Osteocyte (in vitro differentiated cells): ENCODE results near the gene MYOCD. TPM values are rescaled to one million over a fixed set of nuclear protein-coding genes. Genes with fewer than 3 reads are reported as not detected.

Experiments used
- DNase-seq: peaks from one replicate; pipeline ENCODE4 v3.0.0; 2021; ENCODE audit warnings: mixed read lengths; ENCODE audit not compliant: unreplicated experiment; ENCODE audit errors: extremely low spot score
- H3K27ac Mint-ChIP-seq: one replicate; pipeline ENCODE4 v1.8.0; 2021; ENCODE audit warnings: mild to moderate bottlenecking, mixed read lengths; ENCODE audit not compliant: unreplicated experiment
- H3K27me3 Mint-ChIP-seq: one replicate; pipeline ENCODE4 v1.8.0; 2021; ENCODE audit warnings: mixed read lengths; ENCODE audit not compliant: unreplicated experiment
- H3K36me3 Mint-ChIP-seq: one replicate; pipeline ENCODE4 v1.8.0; 2021; ENCODE audit warnings: mixed read lengths; ENCODE audit not compliant: unreplicated experiment
- H3K4me1 Mint-ChIP-seq: one replicate; pipeline ENCODE4 v1.8.0; 2021; ENCODE audit warnings: mixed read lengths; ENCODE audit not compliant: unreplicated experiment
- H3K4me3 Mint-ChIP-seq: one replicate; pipeline ENCODE4 v1.8.0; 2021; ENCODE audit warnings: mild to moderate bottlenecking, moderate library complexity, mixed read lengths; ENCODE audit not compliant: unreplicated experiment
- H3K9me3 Mint-ChIP-seq: one replicate; pipeline ENCODE4 v1.8.0; 2021; ENCODE audit warnings: mixed read lengths; ENCODE audit not compliant: unreplicated experiment
- CTCF ChIP-seq: fragments of 200-600 bp; sonication (generic); IDR thresholded peaks from 2 replicates; pipeline ENCODE4 v1.5.0; 2021; ENCODE audit warnings: antibody characterized with exemption, mild to moderate bottlenecking, moderate library complexity
- total RNA-seq: library from RNA; stranded (reverse); gene quantifications from 2 replicates; pipeline ENCODE4 v1.2.1, GENCODE V29; 2021

Gene MYOCD
- total RNA-seq, 1 donor from 2014 or later, result 13.7 TPM

GRCh38 chr17:12745486-12745885 is 79.8 kb downstream of the MYOCD start:
- H3K27me3 Mint-ChIP-seq, result no peaks in the 10 kb centered on the region
- no peak for TF ChIP-seq CTCF
- H3K4me3 Mint-ChIP-seq, result no peak overlapping the region
- no peaks in the 10 kb centered on the region for H3K9me3 Mint-ChIP-seq
- DNase-seq, result no peak
- H3K27ac Mint-ChIP-seq, result no peak overlapping the region
- peaks cover 14% of the 10 kb centered on the region for H3K36me3 Mint-ChIP-seq
- peaks cover 10% of the 10 kb centered on the region for H3K4me1 Mint-ChIP-seq

- Mint-ChIP-seq H3K27ac (no peak overlapping the region), H3K36me3 (peaks cover 38% of the 10 kb centered on the region), H3K27me3 (no peaks in the 10 kb centered on the region), H3K4me1 (peaks cover 10% of the 10 kb centered on the region), H3K4me3 (no peak overlapping the region), H3K9me3 (no peaks in the 10 kb centered on the region)
- no peak for TF ChIP-seq CTCF
- no peak for DNase-seq
These were observed 91.1 kb downstream of the MYOCD start for GRCh38 chr17:12756786-12757185.

- no peak for TF ChIP-seq CTCF
- no peak for DNase-seq
- peaks cover 10% of the 10 kb centered on the region for H3K4me1 Mint-ChIP-seq
- H3K27me3 Mint-ChIP-seq, result no peaks in the 10 kb centered on the region
- no peak overlapping the region for H3K27ac Mint-ChIP-seq
- no peaks in the 10 kb centered on the region for H3K9me3 Mint-ChIP-seq
- H3K4me3 Mint-ChIP-seq, result no peak overlapping the region
- peaks cover 37% of the 10 kb centered on the region for H3K36me3 Mint-ChIP-seq
These were observed 93.4 kb downstream of the MYOCD start for GRCh38 chr17:12759090-12759489.

- Mint-ChIP-seq H3K4me3 (no peak overlapping the region), H3K9me3 (no peaks in the 10 kb centered on the region), H3K4me1 (no peaks in the 10 kb centered on the region), H3K27ac (no peak overlapping the region), H3K27me3 (no peaks in the 10 kb centered on the region), H3K36me3 (peaks cover 29% of the 10 kb centered on the region)
- DNase-seq, result no peak
- TF ChIP-seq CTCF, result no peak
These were observed 99.9 kb downstream of the MYOCD start for GRCh38 chr17:12765548-12765947.

GRCh38 chr17:12768255-12768654 is 102.6 kb downstream of the MYOCD start:
- H3K27ac Mint-ChIP-seq, result no peak overlapping the region

More at GRCh38 chr17:12768255-12768654, 102.6 kb downstream of the MYOCD start:
- Mint-ChIP-seq H3K27me3 (no peaks in the 10 kb centered on the region), H3K36me3 (peaks cover 11% of the 10 kb centered on the region), H3K9me3 (no peaks in the 10 kb centered on the region), H3K4me3 (no peak overlapping the region), H3K4me1 (no peaks in the 10 kb centered on the region)
- no peak for DNase-seq
- no peak for TF ChIP-seq CTCF
